Neutrophil (primary cell): Measurements from ENCODE around the gene ZNF562.

Experiments used
- H3K27ac ChIP-seq: fragments of 200-600 bp; sonication (generic); 2 replicates; pipeline ENCODE4 v1.5.1; 2016; ENCODE audit warnings: mild to moderate bottlenecking, moderate library complexity
- H3K27me3 ChIP-seq: fragments of 200-600 bp; sonication (generic); 2 replicates; pipeline ENCODE4 v1.6.0; 2016; ENCODE audit warnings: mild to moderate bottlenecking
- H3K36me3 ChIP-seq: fragments of 200-600 bp; sonication (generic); 2 replicates; pipeline ENCODE4 v1.5.1; 2017
- H3K4me1 ChIP-seq, 2 experiments: fragments of 200-600 bp in 1 of 2; sonication (generic) in 1 of 2; 1 replicate in 1 of 2; 2 replicates in 1 of 2; pipeline versions ENCODE4 v1.5.1 to v1.6.1; 2013 to 2016; ENCODE audit warnings: low read depth in 1 of 2, low read length in 1 of 2, mild to moderate bottlenecking in 1 of 2, moderate library complexity in 1 of 2; ENCODE audit not compliant: control insufficient read depth in 1 of 2, insufficient read depth in 1 of 2
- H3K4me3 ChIP-seq, 2 experiments: fragments of 200-600 bp in 1 of 2; sonication (generic) in 1 of 2; 1 replicate in 1 of 2; 2 replicates in 1 of 2; pipeline ENCODE4 v1.5.1; 2013 to 2016; ENCODE audit warnings: low read depth in 1 of 2, low read length in 1 of 2, mild to moderate bottlenecking in 1 of 2, moderate library complexity in 1 of 2
- H3K9me3 ChIP-seq: fragments of 200-600 bp; sonication (generic); 2 replicates; pipeline ENCODE4 v1.5.1; 2016
- TF ChIP-seq, protein P1 (sequence below): fragments of 200-600 bp; sonication (generic); IDR thresholded peaks from 2 replicates; pipeline ENCODE4 v1.5.1; 2016; ENCODE audit warnings: antibody characterized with exemption

Gene ZNF562

DNA sequence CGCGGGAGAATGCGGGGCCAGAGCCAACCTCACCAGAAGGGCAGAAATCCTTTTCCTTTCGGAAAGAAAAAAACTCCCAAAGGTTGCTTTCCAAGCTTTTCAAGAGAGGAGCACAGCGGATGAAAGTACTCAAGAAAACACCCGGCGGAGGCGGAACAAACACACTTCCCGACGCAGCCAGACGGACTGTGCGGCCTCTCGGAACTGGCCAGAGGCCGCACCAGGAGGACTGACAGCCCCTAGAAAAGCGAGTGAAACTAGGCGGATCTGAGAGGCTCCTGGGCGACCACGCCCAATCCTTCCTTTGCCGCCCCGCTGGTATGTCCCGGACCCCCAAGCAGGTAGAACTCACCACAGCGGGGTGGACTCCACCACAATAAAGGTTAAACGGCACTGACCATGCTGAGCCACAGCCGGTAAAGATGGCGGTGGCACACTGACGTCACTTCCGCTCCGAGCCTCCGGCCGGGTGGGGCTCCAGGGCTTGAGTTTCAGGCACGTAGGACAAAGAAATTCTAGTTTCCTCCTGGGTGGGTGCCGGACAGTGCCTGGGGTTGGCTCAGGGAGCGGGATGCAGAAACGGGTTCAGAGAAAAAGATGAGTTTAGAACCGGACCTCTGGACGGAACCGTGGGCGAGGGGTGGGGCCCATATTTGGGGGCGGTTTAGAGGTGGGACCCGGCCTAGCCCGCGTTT is at the start of gene ZNF562:
Gene ZNF562 (minus strand): TSS at position 438 of the 695 bp plus-strand sequence. CDS start 14,356 bp downstream, outside the sequence.
- H3K27me3 ChIP-seq = no peaks in the 10 kb centered on the region
- no peaks in the 10 kb centered on the region for H3K36me3 ChIP-seq
- peaks cover 10 to 12% of the 10 kb centered on the region in 2 experiments for H3K4me1 ChIP-seq
- TF ChIP-seq, protein P1, sequence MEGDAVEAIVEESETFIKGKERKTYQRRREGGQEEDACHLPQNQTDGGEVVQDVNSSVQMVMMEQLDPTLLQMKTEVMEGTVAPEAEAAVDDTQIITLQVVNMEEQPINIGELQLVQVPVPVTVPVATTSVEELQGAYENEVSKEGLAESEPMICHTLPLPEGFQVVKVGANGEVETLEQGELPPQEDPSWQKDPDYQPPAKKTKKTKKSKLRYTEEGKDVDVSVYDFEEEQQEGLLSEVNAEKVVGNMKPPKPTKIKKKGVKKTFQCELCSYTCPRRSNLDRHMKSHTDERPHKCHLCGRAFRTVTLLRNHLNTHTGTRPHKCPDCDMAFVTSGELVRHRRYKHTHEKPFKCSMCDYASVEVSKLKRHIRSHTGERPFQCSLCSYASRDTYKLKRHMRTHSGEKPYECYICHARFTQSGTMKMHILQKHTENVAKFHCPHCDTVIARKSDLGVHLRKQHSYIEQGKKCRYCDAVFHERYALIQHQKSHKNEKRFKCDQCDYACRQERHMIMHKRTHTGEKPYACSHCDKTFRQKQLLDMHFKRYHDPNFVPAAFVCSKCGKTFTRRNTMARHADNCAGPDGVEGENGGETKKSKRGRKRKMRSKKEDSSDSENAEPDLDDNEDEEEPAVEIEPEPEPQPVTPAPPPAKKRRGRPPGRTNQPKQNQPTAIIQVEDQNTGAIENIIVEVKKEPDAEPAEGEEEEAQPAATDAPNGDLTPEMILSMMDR = no peak
- peak within 1 kb of the TSS; percentile 89 to 97 for H3K4me3 ChIP-seq
- peak within 1 kb of the TSS; percentile 89 for H3K27ac ChIP-seq
- H3K9me3 ChIP-seq = no peaks in the 10 kb centered on the region

DNA sequence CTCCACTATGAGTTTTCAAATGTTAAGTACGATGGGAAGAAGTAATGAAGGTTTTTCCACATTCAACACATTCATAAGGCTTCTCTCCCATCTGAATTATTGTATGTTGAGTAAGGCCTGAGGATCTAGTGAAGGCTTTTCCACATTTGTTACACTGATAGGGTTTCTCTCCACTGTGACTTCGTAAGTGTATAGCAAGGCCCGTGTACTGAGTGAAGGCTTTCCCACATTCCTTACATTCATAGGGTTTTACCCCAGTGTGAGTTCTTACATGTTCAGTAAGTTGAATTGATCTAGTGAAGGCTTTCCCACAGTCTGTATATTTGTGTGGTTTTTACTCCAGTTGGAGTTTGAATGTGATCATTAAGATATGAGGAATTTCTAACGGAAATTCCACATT is 49.3 kb upstream of the ZNF562 start:
- H3K4me3 ChIP-seq = no peak overlapping the region
- H3K4me1 ChIP-seq = peaks cover 4 to 5% of the 10 kb centered on the region in 2 experiments
- no peak overlapping the region for H3K27ac ChIP-seq
- no peaks in the 10 kb centered on the region for H3K36me3 ChIP-seq
- H3K27me3 ChIP-seq = no peaks in the 10 kb centered on the region
- TF ChIP-seq, protein P1 = no peak
- H3K9me3 ChIP-seq = peaks cover 14% of the 10 kb centered on the region

GRCh38 chr19:9721861-9722260 is 47.0 kb upstream of the ZNF562 start:
- Histone ChIP-seq H3K4me3 (no peak overlapping the region), H3K36me3 (no peaks in the 10 kb centered on the region), H3K27ac (no peak overlapping the region), H3K27me3 (no peaks in the 10 kb centered on the region), H3K9me3 (peaks cover 14% of the 10 kb centered on the region), H3K4me1 (peaks cover 4 to 5% of the 10 kb centered on the region in 2 experiments)
- TF ChIP-seq, protein P1 = no peak

- H3K36me3 ChIP-seq = no peaks in the 10 kb centered on the region
- TF ChIP-seq, protein P1 = no peak
- H3K27ac ChIP-seq = no peak overlapping the region
- H3K4me3 ChIP-seq = no peak overlapping the region
- H3K27me3 ChIP-seq = no peaks in the 10 kb centered on the region
- peaks cover 14% of the 10 kb centered on the region for H3K9me3 ChIP-seq
- peaks cover 4 to 5% of the 10 kb centered on the region in 2 experiments for H3K4me1 ChIP-seq
Observed at GRCh38 chr19:9720541-9720940, 45.6 kb upstream of the ZNF562 start.

- peaks cover 5% of the 10 kb centered on the region for H3K9me3 ChIP-seq
- H3K27me3 ChIP-seq = no peaks in the 10 kb centered on the region
- no peaks in the 10 kb centered on the region for H3K4me1 ChIP-seq
- TF ChIP-seq, protein P1 = no peak
- no peak overlapping the region for H3K27ac ChIP-seq
- H3K36me3 ChIP-seq = no peaks in the 10 kb centered on the region
- H3K4me3 ChIP-seq = no peak overlapping the region
Observed at GRCh38 chr19:9711815-9712214, 36.9 kb upstream of the ZNF562 start.
